WTC11 (cell line): Measurements from ENCODE around the gene DTX1. TPM values are rescaled to one million over a fixed set of nuclear protein-coding genes. Genes with fewer than 3 reads are reported as not detected.
A peak's percentile ranks its signal among the peaks of the same experiment; 100 is the strongest.

ENCODE experiments used
- ATAC-seq: fragments of 200-7000 bp; cut with Tn5 transposase; 2 replicates; pipeline ENCODE4 v1.10.0; 2021; ENCODE audit warnings: mild to moderate bottlenecking, moderate library complexity
- CTCF ChIA-PET: fragments of 300-600 bp; sonication (Branson Sonifier 250); formaldehyde crosslinking; loops from one replicate; lab custom pipeline; 2021; ENCODE audit warnings: antibody characterized with exemption; lab: Charles Lee
- POLR2A ChIA-PET: fragments of 350-600 bp; sonication (Branson Sonifier 250); formaldehyde crosslinking; loops from one replicate; lab custom pipeline; 2021; ENCODE audit warnings: antibody characterized with exemption; lab: Charles Lee
- DNase-seq: peaks from one replicate; pipeline ENCODE4 v3.0.0; 2021; ENCODE audit warnings: low spot score
- H3K27ac Mint-ChIP-seq: 2 replicates; pipeline ENCODE4 v1.8.0; 2021; ENCODE audit warnings: mixed read lengths
- H3K27me3 Mint-ChIP-seq: 2 replicates; pipeline ENCODE4 v1.8.0; 2021; ENCODE audit warnings: low read depth, mild to moderate bottlenecking, moderate library complexity, mixed read lengths
- H3K36me3 Mint-ChIP-seq: 2 replicates; pipeline ENCODE4 v1.8.0; 2021; ENCODE audit warnings: mixed read lengths
- H3K4me1 Mint-ChIP-seq: 2 replicates; pipeline ENCODE4 v1.8.0; 2022; ENCODE audit warnings: mixed read lengths
- H3K4me3 Mint-ChIP-seq: 2 replicates; pipeline ENCODE4 v1.8.0; 2021; ENCODE audit warnings: mild to moderate bottlenecking, moderate library complexity, mixed read lengths
- H3K9me3 Mint-ChIP-seq: 2 replicates; pipeline ENCODE4 v1.8.0; 2021; ENCODE audit warnings: mixed read lengths
- ARID4B ChIP-seq: sonication (generic); formaldehyde crosslinking; IDR thresholded peaks from 2 replicates; pipeline ENCODE4 v1.8.0; 2023; ENCODE audit warnings: missing genetic modification reagents, mild to moderate bottlenecking, borderline replicate concordance
- ATF2 ChIP-seq: sonication (generic); formaldehyde crosslinking; IDR thresholded peaks from 2 replicates; pipeline ENCODE4 v1.8.1; 2022; ENCODE audit warnings: low read depth, missing genetic modification reagents, borderline replicate concordance
- CBFB ChIP-seq: sonication (generic); formaldehyde crosslinking; IDR thresholded peaks from 2 replicates; pipeline ENCODE4 v1.8.1; 2022; ENCODE audit warnings: mild to moderate bottlenecking, low read depth, missing genetic modification reagents
- CREM ChIP-seq: sonication (generic); formaldehyde crosslinking; IDR thresholded peaks from 2 replicates; pipeline ENCODE4 v1.8.1; 2022; ENCODE audit warnings: mild to moderate bottlenecking, missing genetic modification reagents, moderate library complexity
- E2F1 ChIP-seq: sonication (generic); formaldehyde crosslinking; IDR thresholded peaks from 2 replicates; pipeline ENCODE4 v1.8.0; 2022; ENCODE audit warnings: mild to moderate bottlenecking, missing genetic modification reagents
- FOXK1 ChIP-seq: sonication (generic); formaldehyde crosslinking; IDR thresholded peaks from 2 replicates; pipeline ENCODE4 v1.8.0; 2022; ENCODE audit warnings: mild to moderate bottlenecking, moderate library complexity, missing genetic modification reagents
- FOXP1 ChIP-seq: sonication (generic); formaldehyde crosslinking; IDR thresholded peaks from 2 replicates; pipeline ENCODE4 v1.8.0; 2022; ENCODE audit warnings: missing genetic modification reagents, mild to moderate bottlenecking, moderate library complexity, borderline replicate concordance
- HMGA2 ChIP-seq: fragments of 250-450 bp; sonication (Bioruptor Pico); IDR thresholded peaks from 2 replicates; pipeline ENCODE4 v1.4.0; 2021; ENCODE audit warnings: mild to moderate bottlenecking, moderate library complexity
- MLX ChIP-seq: sonication (generic); formaldehyde crosslinking; IDR thresholded peaks from 2 replicates; pipeline ENCODE4 v1.8.1; 2023; ENCODE audit warnings: mild to moderate bottlenecking, missing genetic modification reagents, moderate library complexity
- NFATC4 ChIP-seq: fragments of 250-450 bp; sonication (Bioruptor Pico); IDR thresholded peaks from 2 replicates; pipeline ENCODE4 v1.9.0; 2021; ENCODE audit warnings: mild to moderate bottlenecking
- NFE2L1 ChIP-seq: sonication (generic); formaldehyde crosslinking; IDR thresholded peaks from 2 replicates; pipeline ENCODE4 v1.8.1; 2023; ENCODE audit warnings: missing genetic modification reagents
- NR2C2 ChIP-seq: sonication (generic); formaldehyde crosslinking; IDR thresholded peaks from 2 replicates; pipeline ENCODE4 v1.8.0; 2022; ENCODE audit warnings: mild to moderate bottlenecking, missing genetic modification reagents
- SP1 ChIP-seq: sonication (generic); formaldehyde crosslinking; conservative IDR thresholded peaks from 2 replicates; pipeline ENCODE4 v1.8.1; 2022; ENCODE audit warnings: missing genetic modification reagents
- TP53 ChIP-seq: sonication (generic); formaldehyde crosslinking; IDR thresholded peaks from 2 replicates; pipeline ENCODE4 v1.8.1; 2023; ENCODE audit warnings: mild to moderate bottlenecking, missing genetic modification reagents
- ZNF219 ChIP-seq: sonication (generic); formaldehyde crosslinking; IDR thresholded peaks from 2 replicates; pipeline ENCODE4 v1.8.0; 2023; ENCODE audit warnings: missing genetic modification reagents, mild to moderate bottlenecking, borderline replicate concordance
- ZNF263 ChIP-seq: sonication (generic); formaldehyde crosslinking; IDR thresholded peaks from 2 replicates; pipeline ENCODE4 v1.8.1; 2022; ENCODE audit warnings: low read depth, mild to moderate bottlenecking, moderate library complexity, missing genetic modification reagents
- ZNF281 ChIP-seq: sonication (generic); formaldehyde crosslinking; IDR thresholded peaks from 2 replicates; pipeline ENCODE4 v1.8.0; 2023; ENCODE audit warnings: mild to moderate bottlenecking, missing genetic modification reagents
- total RNA-seq: library from RNA; stranded (reverse); gene quantifications from 3 replicates; pipeline ENCODE4 v1.2.3, GENCODE V29; 2021

Gene DTX1
- total RNA-seq, 1 experiment from 2014 or later, result 6.2 TPM

- no peaks in the 10 kb centered on the region for H3K9me3 Mint-ChIP-seq
- H3K27me3 Mint-ChIP-seq, result no peaks in the 10 kb centered on the region; the same call in 1 of the 2 replicates
- peaks cover 11% of the 10 kb centered on the region for H3K4me1 Mint-ChIP-seq
- TF ChIP-seq FOXP1 (CRISPR knock-in tag) (no peak), TP53 (CRISPR knock-in tag) (no peak)
- no peak for DNase-seq
- no peaks in the 10 kb centered on the region for H3K36me3 Mint-ChIP-seq
- CTCF ChIA-PET, result interaction anchor here (0.7 to 2.0 kb wide), 6 partner anchors 9 to 109 kb away, joined by 3 to 5 read pairs (median 4); partner anchors contain the start of gene RASAL1
- H3K4me3 Mint-ChIP-seq, result no peak overlapping the region
- H3K27ac Mint-ChIP-seq, result no peak overlapping the region
- ATAC-seq, result no peak
- POLR2A ChIA-PET, result interaction anchor here (0.7 kb wide), 1 partner anchor 308 kb away, joined by 3 read pairs; no protein-coding TSS in a partner anchor
Observed at GRCh38 chr12:113101751-113102150, 45.2 kb downstream of the DTX1 start.

GRCh38 chr12:113102811-113103210, 46.3 kb downstream of the DTX1 start:
- POLR2A ChIA-PET, result interaction anchor here (0.6 to 0.7 kb wide), 2 partner anchors 18 to 307 kb away, joined by 3 to 7 read pairs; no protein-coding TSS in a partner anchor
- no peak overlapping the region for H3K4me3 Mint-ChIP-seq
- no peaks in the 10 kb centered on the region; the same call in 1 of the 2 replicates for H3K27me3 Mint-ChIP-seq
- no peak for ATAC-seq
- peaks cover 7% of the 10 kb centered on the region for H3K4me1 Mint-ChIP-seq
- H3K27ac Mint-ChIP-seq, result no peak overlapping the region
- H3K9me3 Mint-ChIP-seq, result no peaks in the 10 kb centered on the region
- DNase-seq, result no peak
- H3K36me3 Mint-ChIP-seq, result no peaks in the 10 kb centered on the region
- CTCF ChIA-PET, result interaction anchor here (0.9 to 2.2 kb wide), 9 partner anchors 10 to 110 kb away, joined by 3 to 27 read pairs (median 11); partner anchors contain the start of genes CFAP73 and RASAL1
- TF ChIP-seq HMGA2 (CRISPR knock-in tag) (peak; percentile 81; the same call in 1 of the 2 replicates), NFATC4 (CRISPR knock-in tag) (no peak)

- no peaks in the 10 kb centered on the region; the same call in 1 of the 2 replicates for H3K27me3 Mint-ChIP-seq
- ChIA-PET POLR2A (interaction anchor here (0.6 to 0.8 kb wide), 2 partner anchors 8 to 49 kb away, joined by 3 read pairs; no protein-coding TSS in a partner anchor), CTCF (interaction anchor here (0.6 to 2.2 kb wide), 24 partner anchors 11 to 348 kb away, joined by 3 to 27 read pairs (median 4); partner anchors contain the start of genes CFAP73 and RASAL1)
- peak overlapping the region; percentile 71 for H3K4me3 Mint-ChIP-seq
- H3K9me3 Mint-ChIP-seq, result no peaks in the 10 kb centered on the region
- no peaks in the 10 kb centered on the region for H3K36me3 Mint-ChIP-seq
- ATAC-seq (peak; percentile 95), DNase-seq (peak; percentile 85)
- H3K27ac Mint-ChIP-seq, result no peak overlapping the region
- peaks cover 2% of the 10 kb centered on the region for H3K4me1 Mint-ChIP-seq
- TF ChIP-seq CREM (CRISPR knock-in tag), result peak; percentile 75; the same call in 1 of the 2 replicates
- TF ChIP-seq MLX (CRISPR knock-in tag), result no peak
- TF ChIP-seq NR2C2 (CRISPR knock-in tag), result no peak
- no peak for TF ChIP-seq E2F1
- peak; percentile 59; the same call in 1 of the 2 replicates for TF ChIP-seq FOXK1 (CRISPR knock-in tag)
- TF ChIP-seq ARID4B, result 0 out of 2 replicates have a peak, but pooled peaks have one; percentile 24
- no peak for TF ChIP-seq ZNF263 (CRISPR knock-in tag)
- peak; percentile 66; the same call in 1 of the 2 replicates for TF ChIP-seq NFE2L1
- no peak for TF ChIP-seq ZNF219 (CRISPR knock-in tag)
- TF ChIP-seq ATF2, result no peak
- peak; percentile 87 for TF ChIP-seq SP1 (CRISPR knock-in tag)
- 0 out of 2 replicates have a peak, but pooled peaks have one; percentile 19 for TF ChIP-seq CBFB (CRISPR knock-in tag)
- no peak for TF ChIP-seq ZNF281 (CRISPR knock-in tag)
- no peak for TF ChIP-seq HMGA2 (CRISPR knock-in tag)
Observed at GRCh38 chr12:113103756-113104450, 47.4 kb downstream of the DTX1 start.
